Measurements from ENCODE around the gene ARMH3.

GRCh38 chr10:101818119-101818871 lies 237.7 kb downstream of the ARMH3 start, which contains the start of gene OGA:
- no peak for TF ChIP-seq CTCF (IDR thresholded peaks at IDR 0.05)
- peak; percentile 98 for TF ChIP-seq POLR2AphosphoS5 (IDR thresholded peaks at IDR 0.05; ENCODE audit: low read depth, low read length)

Measured in Panc1 (cell line).